ENCODE data around the gene C9orf50.

C9orf50 gene

GRCh38 chr9:129583308-129584038 lies 37.4 kb downstream of the C9orf50 start:
- Histone ChIP-seq H3K4me3 (ENCODE audit: low read length) (no peak overlapping the region), H2AFZ (ENCODE audit: low read depth, low read length) (no peak overlapping the region), H3K9me3 (ENCODE audit: low read length) (peaks cover 5% of the 10 kb centered on the region), H3K4me1 (ENCODE audit: insufficient read depth, low read length) (no peaks in the 10 kb centered on the region), H3K36me3 (ENCODE audit: insufficient read depth, low read length) (no peaks in the 10 kb centered on the region), H3K27me3 (ENCODE audit: insufficient read depth, low read length) (no peaks in the 10 kb centered on the region)

GRCh38 chr9:129582855-129583254 lies 38.0 kb downstream of the C9orf50 start:
- Histone ChIP-seq H3K27me3 (ENCODE audit: insufficient read depth, low read length) (no peaks in the 10 kb centered on the region), H3K36me3 (ENCODE audit: insufficient read depth, low read length) (no peaks in the 10 kb centered on the region), H2AFZ (ENCODE audit: low read depth, low read length) (no peak overlapping the region), H3K9me3 (ENCODE audit: low read length) (peaks cover 5% of the 10 kb centered on the region), H3K4me1 (ENCODE audit: insufficient read depth, low read length) (no peaks in the 10 kb centered on the region), H3K4me3 (ENCODE audit: low read length) (no peak overlapping the region)

- no peaks in the 10 kb centered on the region for H3K27me3 ChIP-seq (ENCODE audit: insufficient read depth, low read length)
Measured at GRCh38 chr9:129581505-129582189, 39.3 kb downstream of the C9orf50 start.

GRCh38 chr9:129580211-129580915 lies 40.5 kb downstream of the C9orf50 start:
- Histone ChIP-seq H3K4me1 (ENCODE audit: insufficient read depth, low read length) (no peaks in the 10 kb centered on the region), H3K27me3 (ENCODE audit: insufficient read depth, low read length) (no peaks in the 10 kb centered on the region), H3K36me3 (ENCODE audit: insufficient read depth, low read length) (no peaks in the 10 kb centered on the region), H3K9me3 (ENCODE audit: low read length) (peaks cover 5% of the 10 kb centered on the region), H2AFZ (ENCODE audit: low read depth, low read length) (no peak overlapping the region), H3K4me3 (ENCODE audit: low read length) (no peak overlapping the region)

More at GRCh38 chr9:129581505-129582189, 39.3 kb downstream of the C9orf50 start:
- no peaks in the 10 kb centered on the region for H3K36me3 ChIP-seq (ENCODE audit: insufficient read depth, low read length)
- H2AFZ ChIP-seq (ENCODE audit: low read depth, low read length), result no peak overlapping the region
- H3K9me3 ChIP-seq (ENCODE audit: low read length), result peaks cover 5% of the 10 kb centered on the region
- no peaks in the 10 kb centered on the region for H3K4me1 ChIP-seq (ENCODE audit: insufficient read depth, low read length)
- no peak overlapping the region for H3K4me3 ChIP-seq (ENCODE audit: low read length)

GRCh38 chr9:129579294-129579693 lies 41.6 kb downstream of the C9orf50 start:
- H2AFZ ChIP-seq (ENCODE audit: low read depth, low read length), result no peak overlapping the region
- H3K36me3 ChIP-seq (ENCODE audit: insufficient read depth, low read length), result no peaks in the 10 kb centered on the region
- no peaks in the 10 kb centered on the region for H3K27me3 ChIP-seq (ENCODE audit: insufficient read depth, low read length)
- peaks cover 5% of the 10 kb centered on the region for H3K9me3 ChIP-seq (ENCODE audit: low read length)
- H3K4me1 ChIP-seq (ENCODE audit: insufficient read depth, low read length), result no peaks in the 10 kb centered on the region
- no peak overlapping the region for H3K4me3 ChIP-seq (ENCODE audit: low read length)

GRCh38 chr9:129576546-129577543 lies 44.1 kb downstream of the C9orf50 start:
- Histone ChIP-seq H2AFZ (ENCODE audit: low read depth, low read length) (no peak overlapping the region), H3K4me3 (ENCODE audit: low read length) (no peak overlapping the region), H3K27me3 (ENCODE audit: insufficient read depth, low read length) (no peaks in the 10 kb centered on the region), H3K9me3 (ENCODE audit: low read length) (peaks cover 5% of the 10 kb centered on the region), H3K4me1 (ENCODE audit: insufficient read depth, low read length) (no peaks in the 10 kb centered on the region), H3K36me3 (ENCODE audit: insufficient read depth, low read length) (no peaks in the 10 kb centered on the region)

GRCh38 chr9:129575818-129576217 lies 45.1 kb downstream of the C9orf50 start:
- no peak overlapping the region for H3K4me3 ChIP-seq (ENCODE audit: low read length)
- peaks cover 5% of the 10 kb centered on the region for H3K9me3 ChIP-seq (ENCODE audit: low read length)

GRCh38 chr9:129574911-129575585 lies 45.9 kb downstream of the C9orf50 start:
- Histone ChIP-seq H3K9me3 (ENCODE audit: low read length) (no peaks in the 10 kb centered on the region), H3K4me1 (ENCODE audit: insufficient read depth, low read length) (peaks cover 6% of the 10 kb centered on the region)

More at GRCh38 chr9:129575818-129576217, 45.1 kb downstream of the C9orf50 start:
- H3K27me3 ChIP-seq (ENCODE audit: insufficient read depth, low read length), result no peaks in the 10 kb centered on the region
- H2AFZ ChIP-seq (ENCODE audit: low read depth, low read length), result no peak overlapping the region
- H3K4me1 ChIP-seq (ENCODE audit: insufficient read depth, low read length), result peaks cover 1% of the 10 kb centered on the region
- no peaks in the 10 kb centered on the region for H3K36me3 ChIP-seq (ENCODE audit: insufficient read depth, low read length)

GRCh38 chr9:129573977-129574376 lies 46.9 kb downstream of the C9orf50 start:
- no peaks in the 10 kb centered on the region for H3K27me3 ChIP-seq (ENCODE audit: insufficient read depth, low read length)

More at GRCh38 chr9:129574911-129575585, 45.9 kb downstream of the C9orf50 start:
- Histone ChIP-seq H3K4me3 (ENCODE audit: low read length) (no peak overlapping the region), H3K27me3 (ENCODE audit: insufficient read depth, low read length) (no peaks in the 10 kb centered on the region), H3K36me3 (ENCODE audit: insufficient read depth, low read length) (no peaks in the 10 kb centered on the region), H2AFZ (ENCODE audit: low read depth, low read length) (no peak overlapping the region)

GRCh38 chr9:129572517-129572916 lies 48.4 kb downstream of the C9orf50 start:
- Histone ChIP-seq H3K27me3 (ENCODE audit: insufficient read depth, low read length) (no peaks in the 10 kb centered on the region), H2AFZ (ENCODE audit: low read depth, low read length) (no peak overlapping the region), H3K4me1 (ENCODE audit: insufficient read depth, low read length) (peaks cover 21% of the 10 kb centered on the region), H3K36me3 (ENCODE audit: insufficient read depth, low read length) (no peaks in the 10 kb centered on the region), H3K9me3 (ENCODE audit: low read length) (no peaks in the 10 kb centered on the region), H3K4me3 (ENCODE audit: low read length) (no peak overlapping the region)

More at GRCh38 chr9:129573977-129574376, 46.9 kb downstream of the C9orf50 start:
- Histone ChIP-seq H3K36me3 (ENCODE audit: insufficient read depth, low read length) (no peaks in the 10 kb centered on the region), H3K4me1 (ENCODE audit: insufficient read depth, low read length) (peaks cover 12% of the 10 kb centered on the region), H2AFZ (ENCODE audit: low read depth, low read length) (no peak overlapping the region), H3K4me3 (ENCODE audit: low read length) (no peak overlapping the region), H3K9me3 (ENCODE audit: low read length) (no peaks in the 10 kb centered on the region)

GRCh38 chr9:129572052-129572425 lies 48.9 kb downstream of the C9orf50 start:
- peaks cover 21% of the 10 kb centered on the region for H3K4me1 ChIP-seq (ENCODE audit: insufficient read depth, low read length)
- no peaks in the 10 kb centered on the region for H3K27me3 ChIP-seq (ENCODE audit: insufficient read depth, low read length)
- H3K9me3 ChIP-seq (ENCODE audit: low read length), result no peaks in the 10 kb centered on the region
- H3K4me3 ChIP-seq (ENCODE audit: low read length), result no peak overlapping the region
- H3K36me3 ChIP-seq (ENCODE audit: insufficient read depth, low read length), result no peaks in the 10 kb centered on the region
- H2AFZ ChIP-seq (ENCODE audit: low read depth, low read length), result no peak overlapping the region
